K562 (cell line): ENCODE measurements around the gene PHPT1. TPM values are rescaled to one million over a fixed set of nuclear protein-coding genes. Genes with fewer than 3 reads are reported as not detected.

ENCODE experiments used
- ATAC-seq: fragments of 200-7000 bp; cut with Tn5 transposase; 3 replicates; pipeline ENCODE4 v1.9.1; 2020; ENCODE audit warnings: moderate library complexity
- BruUV-seq: library from RNA; stranded (reverse); fragments of 400-500 nt; replicated peaks from 2 replicates; lab custom pipeline; 2021; lab: Mats Ljungman, UMichigan
- CTCF ChIA-PET: fragments of 300-600 bp; formaldehyde crosslinking; extraction: SDS; loops from one replicate; lab custom pipeline; 2021; ENCODE audit warnings: low intra/inter-chr PET ratio; lab: Yijun Ruan, JAX
- POLR2A ChIA-PET: fragments of 300-600, 350-650 bp; sonication (Branson Sonifier 250); formaldehyde crosslinking; extraction: SDS; loops from one replicate; lab custom pipeline; 2021; ENCODE audit warnings: antibody characterized with exemption, inconsistent platforms; lab: Yijun Ruan, JAX
- DNase-seq, 4 experiments: peaks; one replicate each; pipeline versions ENCODE4 v3.0.0 to v3.0.0-alpha.2; 2011 to 2018; ENCODE audit warnings: low spot score in 3 of 4, mixed read lengths in 3 of 4; ENCODE audit errors: extremely low read depth in 1 of 4
- FAIRE-seq: peaks from 2 replicates; lab custom pipeline; 2011; peaks lifted over from hg19 to GRCh38; lab: Jason Lieb, UNC
- H2AFZ ChIP-seq: 2 replicates; pipeline ENCODE4 v1.6.0; 2011; ENCODE audit warnings: low read depth, low read length, control low read depth, inconsistent platforms
- H3K27ac ChIP-seq: fragments of 200-600 bp; 3 replicates; pipeline ENCODE4 v1.8.0; 2011; ENCODE audit warnings: low read depth, mild to moderate bottlenecking, control low read depth, inconsistent platforms, low read length, moderate library complexity, mixed read lengths; ENCODE audit errors: extremely low read depth
- H3K27me3 ChIP-seq, 2 experiments: fragments of 300-600 bp in 1 of 2; 2 replicates in 1 of 2; 3 replicates in 1 of 2; pipeline versions ENCODE4 v1.6.0 to v1.8.0; 2011; ENCODE audit warnings: inconsistent platforms in 2 of 2, low read length in 2 of 2, mild to moderate bottlenecking in 1 of 2, mixed read lengths in 1 of 2, moderate library complexity in 1 of 2; ENCODE audit not compliant: control insufficient read depth in 2 of 2, insufficient read depth in 2 of 2
- H3K36me3 ChIP-seq: fragments of 300-600 bp; 3 replicates; pipeline ENCODE4 v1.8.0; 2011; ENCODE audit warnings: mild to moderate bottlenecking, low read length, inconsistent platforms; ENCODE audit not compliant: control insufficient read depth, insufficient read depth
- H3K4me1 ChIP-seq, 2 experiments: fragments of 200-600 bp in 1 of 2; replicated peaks in 1 of 2; 2 replicates in 1 of 2; 3 replicates in 1 of 2; pipeline versions ENCODE4 v1.5.1 to v1.8.0; 2011; ENCODE audit warnings: inconsistent platforms in 2 of 2, low read length in 2 of 2, mild to moderate bottlenecking in 1 of 2, mixed read lengths in 1 of 2, moderate library complexity in 1 of 2; ENCODE audit not compliant: control insufficient read depth in 2 of 2, insufficient read depth in 2 of 2
- H3K4me2 ChIP-seq: 2 replicates; pipeline ENCODE4 v1.6.1; 2011; ENCODE audit warnings: low read length, control low read depth, inconsistent platforms, mixed read lengths; ENCODE audit not compliant: insufficient read depth
- H3K4me3 ChIP-seq: fragments of 200-600 bp; sonication (generic), shearing (Covaris generic); 2 replicates; pipeline ENCODE4 v1.5.1; 2016; ENCODE audit warnings: control low read depth, inconsistent platforms
- H3K79me2 ChIP-seq: fragments of 200-600 bp; 3 replicates; pipeline ENCODE4 v1.8.0; 2011; ENCODE audit warnings: low read length, inconsistent platforms; ENCODE audit not compliant: control insufficient read depth, insufficient read depth
- H3K9ac ChIP-seq, 2 experiments: 2 replicates each; pipeline versions ENCODE4 v1.6.0 to v1.6.1; 2011; ENCODE audit warnings: low read depth in 2 of 2, low read length in 2 of 2, control low read depth in 1 of 2, inconsistent platforms in 1 of 2, mild to moderate bottlenecking in 1 of 2, mixed read lengths in 1 of 2; ENCODE audit not compliant: insufficient read depth in 1 of 2
- H3K9me1 ChIP-seq: one replicate; pipeline ENCODE4 v1.6.0; 2011; ENCODE audit warnings: inconsistent platforms, mild to moderate bottlenecking, low read length, moderate library complexity; ENCODE audit not compliant: control insufficient read depth, insufficient read depth
- H3K9me3 ChIP-seq: replicated peaks from 2 replicates; pipeline ENCODE4 v1.5.1; 2011; ENCODE audit warnings: low read depth, low read length, inconsistent platforms; ENCODE audit not compliant: control insufficient read depth, insufficient read depth
- H4K20me1 ChIP-seq: replicated peaks from 2 replicates; pipeline ENCODE4 v1.6.1; 2011; ENCODE audit warnings: low read length, inconsistent platforms, mixed read lengths; ENCODE audit not compliant: control insufficient read depth, insufficient read depth
- DACH1 ChIP-seq: fragments of 450-650 bp; IDR thresholded peaks from 2 replicates; pipeline ENCODE4 v1.6.1; 2018; ENCODE audit not compliant: partially characterized antibody
- MYNN ChIP-seq, 2 experiments: sonication (generic); formaldehyde crosslinking in 1 of 2; IDR thresholded peaks; 2 replicates each; pipeline versions ENCODE4 v1.5.0 to v1.6.1; 2016 to 2020; ENCODE audit warnings: antibody characterized with exemption in 1 of 2, missing genetic modification reagents in 1 of 2
- NCOA1 ChIP-seq: fragments of 450-650 bp; IDR thresholded peaks from 2 replicates; pipeline ENCODE4 v1.6.1; 2016; ENCODE audit warnings: low read depth
- NR1H2 ChIP-seq: sonication (generic); formaldehyde crosslinking; IDR thresholded peaks from 2 replicates; pipeline ENCODE4 v1.4.0; 2020; ENCODE audit warnings: mild to moderate bottlenecking, missing genetic modification reagents
- POLR2G ChIP-seq: fragments of 200-400 bp; formaldehyde crosslinking; IDR thresholded peaks from 2 replicates; pipeline ENCODE4 v1.6.1; 2017; ENCODE audit warnings: low read depth, mild to moderate bottlenecking, antibody characterized with exemption, low read length, moderate library complexity
- RBFOX2 ChIP-seq: fragments of 200-400 bp; formaldehyde crosslinking; IDR thresholded peaks from 2 replicates; pipeline ENCODE4 v1.6.1; 2017; ENCODE audit warnings: low read depth, mild to moderate bottlenecking, low read length, moderate library complexity
- TOE1 ChIP-seq, 2 experiments: fragments of 450-650 bp in 1 of 2; sonication (generic) in 1 of 2; formaldehyde crosslinking in 1 of 2; IDR thresholded peaks; 2 replicates each; pipeline versions ENCODE4 v1.7.1 to v1.8.0; 2016 to 2022; ENCODE audit warnings: borderline replicate concordance in 2 of 2, mild to moderate bottlenecking in 2 of 2, antibody characterized with exemption in 1 of 2, inconsistent platforms in 1 of 2, low read depth in 1 of 2, missing genetic modification reagents in 1 of 2, moderate library complexity in 1 of 2
- ZNF146 ChIP-seq: IDR thresholded peaks from one replicate; pipeline ENCODE4 v1.6.1; 2018; ENCODE audit warnings: missing compliant biosample characterization; ENCODE audit not compliant: unreplicated experiment
- ZNF586 ChIP-seq: fragments of 450-650 bp; formaldehyde crosslinking; conservative IDR thresholded peaks from 2 replicates; pipeline ENCODE4 v1.4.0; 2020; ENCODE audit warnings: mild to moderate bottlenecking, moderate library complexity
- WGBS: fragments of 100-300 bp; shearing (Covaris generic); methylation state at CpG from one replicate; pipeline ENCODE4 v1.1.6; 2016; ENCODE audit warnings: low coverage, mixed read lengths; ENCODE audit not compliant: insufficient coverage; ENCODE audit errors: missing lambda C conversion rate; 5-methylcytosine and 5-hydroxymethylcytosine counted together
- in situ Hi-C: fragments of 300-500 bp; cut with MboI; formaldehyde crosslinking; loops from 4 replicates; pipeline ENCODE4 v1.15.0; 2018; ENCODE audit warnings: inconsistent platforms, mixed read lengths
- intact Hi-C: fragments of 100-400 bp; cut with micrococcal nuclease; formaldehyde crosslinking; loops from 2 replicates; pipeline ENCODE4 v1.14.2; 2022
- polyA plus RNA-seq, 8 experiments: library from polyadenylated mRNA; depleted of rRNA in 4 of 8; stranded (reverse) in 5 of 8; unstranded in 3 of 8; fragments of >200 nt; fragmentation: Nextera tagmentation in 2 of 8; fragmentation: Illumina TruSeq in 1 of 8; extraction: Ambion mirVana in 2 of 8; extraction: Trizol in 1 of 8; gene quantifications; 2 replicates each; pipeline versions ENCODE4 v1.2.1 to v1.2.3, GENCODE V29; 2011 to 2014; ENCODE audit warnings: inconsistent platforms in 1 of 8, missing spikeins in 1 of 8
- total RNA-seq, 7 experiments: library from RNA; depleted of rRNA in 6 of 7; stranded (reverse); fragments of >200 nt in 6 of 7; fragmentation: Illumina TruSeq in 2 of 7; extraction: Trizol in 2 of 7; gene quantifications; 2 replicates each; pipeline versions ENCODE4 v1.2.1 to v1.2.3, GENCODE V29; 2011 to 2021; ENCODE audit warnings: low replicate concordance in 1 of 7

The PHPT1 gene
- total and polyA plus RNA-seq, 9 of the 15 experiments (the other 6 are each of a cell fraction or from before 2014, with no cell fraction given), result 20.9 to 166 (median 129) TPM

GRCh38 chr9:136860529-136860928, 11.3 kb downstream of the PHPT1 start:
- no peak for FAIRE-seq
- peak; percentile 36 for ATAC-seq
- BruUV-seq, result no TSS peak
- TF ChIP-seq DACH1 (no peak), NCOA1 (no peak), NR1H2 (CRISPR knock-in tag) (no peak), TOE1 (IDR thresholded peaks at IDR 0.05; ENCODE audit: borderline replicate concordance) (no peak), TOE1 (CRISPR knock-in tag; IDR thresholded peaks at IDR 0.05; ENCODE audit: borderline replicate concordance, low read depth) (no peak), POLR2G (peak; percentile 56), RBFOX2 (peak; percentile 52), ZNF146 (CRISPR knock-in tag) (no peak), MYNN (IDR thresholded peaks at IDR 0.05) (0 out of 2 replicates have a peak, but pooled peaks have one; percentile 16), MYNN (CRISPR knock-in tag; IDR thresholded peaks at IDR 0.05) (no peak), ZNF586 (CRISPR knock-in tag) (no peak)
- TF ChIP-seq, all 486 proteins: peak for 3
- 88% methylated on average over 9 of the region's 9 CpGs for WGBS
- H3K79me2 ChIP-seq, result peaks cover 19% of the 10 kb centered on the region
- CTCF ChIA-PET, result no interaction called here
- no peaks in the 10 kb centered on the region for H3K27me3 ChIP-seq
- H2AFZ ChIP-seq, result no peak overlapping the region
- peaks cover 5 to 63% of the 10 kb centered on the region in 2 experiments; a peak in 3 of 5 replicates for H3K4me1 ChIP-seq
- H3K27ac ChIP-seq, result no peak overlapping the region
- H4K20me1 ChIP-seq, result peaks cover 16% of the 10 kb centered on the region; the same call in 1 of the 2 replicates
- H3K36me3 ChIP-seq, result peaks cover 54% of the 10 kb centered on the region; the same call in 2 of the 3 replicates
- POLR2A ChIA-PET, result interaction anchor here (0.7 to 2.5 kb wide), 7 partner anchors 10 to 31 kb away, joined by 3 to 15 read pairs (median 4); partner anchors contain the start of genes AJM1 and TRAF2
- intact Hi-C loops, result no loop called here
- no peak overlapping the region for H3K4me2 ChIP-seq
- no peak for DNase-seq
- H3K9me1 ChIP-seq, result peaks cover 4% of the 10 kb centered on the region
- peak overlapping the region in 1 of 2 experiments; percentile 28; a peak in 1 of 4 replicates for H3K9ac ChIP-seq
- in situ Hi-C loops, result no loop called here
- no peak overlapping the region for H3K4me3 ChIP-seq
- H3K9me3 ChIP-seq, result no peaks in the 10 kb centered on the region
